NOMO-1 (cell line): Measurements from ENCODE around the gene MTPN.

Experiments used
- DNase-seq, 2 experiments: peaks; one replicate each; lab custom pipeline; 2025; ENCODE audit not compliant: unreplicated experiment in 2 of 2; lab: John Stamatoyannopoulos, UW

Gene MTPN

GRCh38 chr7:135990258-135990657 lies 13.1 kb upstream of the MTPN start:
- DNase-seq: no peak

- no peak for DNase-seq
Measured at GRCh38 chr7:135981958-135982646, 4.9 kb upstream of the MTPN start.

GRCh38 chr7:135980665-135981180 lies 3.6 kb upstream of the MTPN start:
- peak; percentile 56 to 81 for DNase-seq

GRCh38 chr7:135980012-135980551 lies 2.9 kb upstream of the MTPN start:
- DNase-seq: no peak

GRCh38 chr7:135979471-135980011 lies 2.4 kb upstream of the MTPN start:
- no peak for DNase-seq

- DNase-seq: no peak
Measured at GRCh38 chr7:135978624-135979023, 1.5 kb upstream of the MTPN start.

GRCh38 chr7:135977742-135978066 lies 545 bp upstream of the MTPN start:
- no peak for DNase-seq

GRCh38 chr7:135976312-135977006 lies 700 bp downstream of the MTPN start:
- DNase-seq: no peak

GRCh38 chr7:135975166-135975565 lies 2.0 kb downstream of the MTPN start:
- DNase-seq: no peak

GRCh38 chr7:135974667-135975066 lies 2.5 kb downstream of the MTPN start:
- no peak for DNase-seq

- peak in 1 of 2 experiments; percentile 21 for DNase-seq
Measured at GRCh38 chr7:135971366-135971725, 5.8 kb downstream of the MTPN start.

GRCh38 chr7:135970682-135971365 lies 6.3 kb downstream of the MTPN start:
- DNase-seq: peak; percentile 25 to 65

GRCh38 chr7:135970045-135970444 lies 7.1 kb downstream of the MTPN start:
- DNase-seq: no peak

GRCh38 chr7:135966341-135967043 lies 10.7 kb downstream of the MTPN start:
- no peak for DNase-seq

GRCh38 chr7:135965602-135966001 lies 11.6 kb downstream of the MTPN start:
- peak in 1 of 2 experiments; percentile 12 for DNase-seq

GRCh38 chr7:135964791-135965190 lies 12.4 kb downstream of the MTPN start:
- no peak for DNase-seq

GRCh38 chr7:135964274-135964673 lies 12.9 kb downstream of the MTPN start:
- peak in 1 of 2 experiments; percentile 4 for DNase-seq

- DNase-seq: no peak
Measured at GRCh38 chr7:135962802-135963201, 14.4 kb downstream of the MTPN start.

- DNase-seq: no peak
Measured at GRCh38 chr7:135960709-135961451, 16.3 kb downstream of the MTPN start.
